OCI-LY7 (cell line): Measurements from ENCODE around the gene LYZL2. TPM values are rescaled to one million over a fixed set of nuclear protein-coding genes. Genes with fewer than 3 reads are reported as not detected.

Experiments
- BruUV-seq: library from RNA; stranded (reverse); fragments of 400-500 nt; replicated peaks from 2 replicates; lab custom pipeline; 2021; lab: Mats Ljungman, UMichigan
- CTCF ChIA-PET: fragments of 300-600 bp; sonication (Branson Sonifier 250); formaldehyde crosslinking; loops from one replicate; lab custom pipeline; 2022; ENCODE audit warnings: antibody characterized with exemption; ENCODE audit not compliant: unreplicated experiment; lab: Charles Lee
- POLR2A ChIA-PET: fragments of 300-600 bp; sonication (Branson Sonifier 250); formaldehyde crosslinking; loops from one replicate; lab custom pipeline; 2022; ENCODE audit warnings: antibody characterized with exemption; lab: Charles Lee
- DNase-seq: peaks from one replicate; pipeline ENCODE4 v3.0.0-alpha.2; 2015; ENCODE audit warnings: low spot score
- H2AFZ ChIP-seq: fragments of 200-600 bp; sonication (generic), shearing (Covaris generic); 2 replicates; pipeline ENCODE4 v1.6.1; 2014; ENCODE audit warnings: mild to moderate bottlenecking, antibody characterized with exemption, low read length, moderate library complexity
- H3K27ac ChIP-seq: fragments of 200-600 bp; sonication (generic); 2 replicates; pipeline ENCODE4 v1.5.1; 2014; ENCODE audit warnings: mixed run types, low read depth, mild to moderate bottlenecking, moderate library complexity, low read length, inconsistent platforms; ENCODE audit not compliant: poor library complexity, severe bottlenecking
- H3K36me3 ChIP-seq: fragments of 200-600 bp; sonication (generic); 2 replicates; pipeline ENCODE4 v1.6.1; 2014; ENCODE audit warnings: mild to moderate bottlenecking, antibody characterized with exemption, low read length, moderate library complexity, mixed read lengths; ENCODE audit not compliant: insufficient read depth
- H3K4me1 ChIP-seq: fragments of 200-600 bp; sonication (generic); 2 replicates; pipeline ENCODE4 v1.5.1; 2014; ENCODE audit warnings: mild to moderate bottlenecking, low read length; ENCODE audit not compliant: insufficient read depth, poor library complexity, severe bottlenecking
- H3K4me2 ChIP-seq: fragments of 200-600 bp; sonication (generic); 2 replicates; pipeline ENCODE4 v1.6.1; 2014; ENCODE audit warnings: mild to moderate bottlenecking, low read length
- H3K4me3 ChIP-seq: fragments of 200-600 bp; sonication (generic); 2 replicates; pipeline ENCODE4 v1.5.1; 2014; ENCODE audit warnings: mild to moderate bottlenecking, low read depth, low read length; ENCODE audit not compliant: poor library complexity, severe bottlenecking
- H3K79me2 ChIP-seq: fragments of 200-600 bp; sonication (generic); 2 replicates; pipeline ENCODE4 v1.6.1; 2016; ENCODE audit warnings: low read depth, mild to moderate bottlenecking, low read length, moderate library complexity, mixed read lengths; ENCODE audit not compliant: insufficient read depth
- H3K9me2 ChIP-seq: fragments of 200-600 bp; sonication (generic); 2 replicates; pipeline ENCODE4 v1.6.1; 2016; ENCODE audit warnings: mild to moderate bottlenecking, low read length, mixed read lengths; ENCODE audit not compliant: insufficient read depth
- H3K9me3 ChIP-seq: fragments of 200-600 bp; sonication (generic); 2 replicates; pipeline ENCODE4 v1.6.1; 2014; ENCODE audit warnings: mild to moderate bottlenecking, mixed run types, low read length, mixed read lengths
- H4K20me1 ChIP-seq: fragments of 200-600 bp; sonication (generic); 2 replicates; pipeline ENCODE4 v1.6.1; 2014; ENCODE audit warnings: mild to moderate bottlenecking, antibody characterized with exemption, low read length, moderate library complexity, mixed read lengths; ENCODE audit not compliant: insufficient read depth
- EZH2phosphoT487 ChIP-seq: fragments of 200-600 bp; sonication (generic); IDR thresholded peaks from 2 replicates; pipeline ENCODE4 v1.6.1; 2018; ENCODE audit warnings: low read depth, borderline replicate concordance, mild to moderate bottlenecking, mixed run types, antibody characterized with exemption, low read length, moderate library complexity, mixed read lengths
- intact Hi-C: fragments of 100-400 bp; cut with micrococcal nuclease; formaldehyde crosslinking; loops from one replicate; pipeline ENCODE4 v1.10.0; 2022; ENCODE audit not compliant: unreplicated experiment
- total RNA-seq, 2 experiments: library from RNA; depleted of rRNA in 1 of 2; stranded (reverse); fragments of >200 nt in 1 of 2; shearing (Covaris generic) in 1 of 2; gene quantifications; 2 replicates each; pipeline ENCODE4 v1.2.3, GENCODE V29; 2014 to 2022
- TF ChIP-seq, protein P1 (sequence below): fragments of 200-600 bp; sonication (generic); conservative IDR thresholded peaks from 2 replicates; pipeline ENCODE4 v1.5.1; 2014; ENCODE audit warnings: mild to moderate bottlenecking, antibody characterized with exemption, low read length, moderate library complexity, mixed read lengths

LYZL2 gene
- total RNA-seq, 2 experiments from 2014 or later, result not detected

- Histone ChIP-seq H3K9me3 (no peaks in the 10 kb centered on the region), H3K4me1 (no peaks in the 10 kb centered on the region), H3K79me2 (no peaks in the 10 kb centered on the region), H2AFZ (no peak overlapping the region), H3K4me3 (no peak overlapping the region), H3K4me2 (no peak overlapping the region), H3K9me2 (no peaks in the 10 kb centered on the region), H4K20me1 (no peaks in the 10 kb centered on the region), H3K27ac (no peak overlapping the region), H3K36me3 (no peaks in the 10 kb centered on the region)
- no peak for TF ChIP-seq EZH2phosphoT487
- ChIA-PET CTCF (no interaction called here), POLR2A (interaction anchor here (1.1 kb wide), 1 partner anchor 10 kb away, joined by 3 read pairs; no protein-coding TSS in a partner anchor)
- no peak for DNase-seq
- BruUV-seq, result no TSS peak
- intact Hi-C loops, result no loop called here
Measured at GRCh38 chr10:30603589-30603988, 26.0 kb downstream of the LYZL2 start.

GRCh38 chr10:30602747-30603146 is 26.8 kb downstream of the LYZL2 start:
- no peaks in the 10 kb centered on the region for H3K4me1 ChIP-seq
- H3K4me2 ChIP-seq, result no peak overlapping the region
- no peaks in the 10 kb centered on the region for H3K36me3 ChIP-seq
- no peak overlapping the region for H3K27ac ChIP-seq
- H2AFZ ChIP-seq, result no peak overlapping the region
- no peaks in the 10 kb centered on the region for H4K20me1 ChIP-seq
- CTCF ChIA-PET, result no interaction called here
- H3K9me3 ChIP-seq, result no peaks in the 10 kb centered on the region
- no peak for DNase-seq
- POLR2A ChIA-PET, result interaction anchor here (0.6 to 1.1 kb wide), 4 partner anchors 11 to 1868 kb away, joined by 3 to 4 read pairs (median 4); no protein-coding TSS in a partner anchor
- no peak overlapping the region for H3K4me3 ChIP-seq
- no peaks in the 10 kb centered on the region for H3K9me2 ChIP-seq
- H3K79me2 ChIP-seq, result no peaks in the 10 kb centered on the region
- no TSS peak for BruUV-seq
- TF ChIP-seq, protein P1, sequence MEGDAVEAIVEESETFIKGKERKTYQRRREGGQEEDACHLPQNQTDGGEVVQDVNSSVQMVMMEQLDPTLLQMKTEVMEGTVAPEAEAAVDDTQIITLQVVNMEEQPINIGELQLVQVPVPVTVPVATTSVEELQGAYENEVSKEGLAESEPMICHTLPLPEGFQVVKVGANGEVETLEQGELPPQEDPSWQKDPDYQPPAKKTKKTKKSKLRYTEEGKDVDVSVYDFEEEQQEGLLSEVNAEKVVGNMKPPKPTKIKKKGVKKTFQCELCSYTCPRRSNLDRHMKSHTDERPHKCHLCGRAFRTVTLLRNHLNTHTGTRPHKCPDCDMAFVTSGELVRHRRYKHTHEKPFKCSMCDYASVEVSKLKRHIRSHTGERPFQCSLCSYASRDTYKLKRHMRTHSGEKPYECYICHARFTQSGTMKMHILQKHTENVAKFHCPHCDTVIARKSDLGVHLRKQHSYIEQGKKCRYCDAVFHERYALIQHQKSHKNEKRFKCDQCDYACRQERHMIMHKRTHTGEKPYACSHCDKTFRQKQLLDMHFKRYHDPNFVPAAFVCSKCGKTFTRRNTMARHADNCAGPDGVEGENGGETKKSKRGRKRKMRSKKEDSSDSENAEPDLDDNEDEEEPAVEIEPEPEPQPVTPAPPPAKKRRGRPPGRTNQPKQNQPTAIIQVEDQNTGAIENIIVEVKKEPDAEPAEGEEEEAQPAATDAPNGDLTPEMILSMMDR, result no peak
- TF ChIP-seq EZH2phosphoT487, result no peak
- intact Hi-C loops, result no loop called here

DNA sequence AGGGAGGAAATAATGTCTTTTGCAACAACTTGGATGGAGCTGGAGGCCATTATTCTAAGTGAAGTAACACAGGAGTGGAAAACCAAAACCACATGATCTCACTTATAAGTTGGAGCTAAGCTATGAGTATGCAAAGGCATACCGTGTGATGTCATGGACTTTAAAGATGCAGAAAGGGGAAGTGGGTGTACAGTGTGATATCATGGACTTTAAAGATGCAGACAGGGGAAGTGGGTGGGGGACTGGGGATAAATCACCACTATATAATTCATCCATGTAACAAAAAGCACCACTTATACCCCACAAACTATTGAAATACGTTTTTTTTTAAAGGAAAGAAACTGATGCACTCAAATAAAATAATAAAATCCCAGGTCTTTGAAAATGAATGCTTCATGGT is 29.5 kb downstream of the LYZL2 start:
- H3K4me2 ChIP-seq, result no peak overlapping the region
- H4K20me1 ChIP-seq, result no peaks in the 10 kb centered on the region
- no peak for DNase-seq
- no peaks in the 10 kb centered on the region for H3K79me2 ChIP-seq
- CTCF ChIA-PET, result no interaction called here
- no peak overlapping the region for H2AFZ ChIP-seq
- no peak overlapping the region for H3K4me3 ChIP-seq
- intact Hi-C loops, result no loop called here
- no peak for TF ChIP-seq EZH2phosphoT487
- no peaks in the 10 kb centered on the region for H3K4me1 ChIP-seq
- H3K27ac ChIP-seq, result no peak overlapping the region
- no peaks in the 10 kb centered on the region for H3K36me3 ChIP-seq
- no peaks in the 10 kb centered on the region for H3K9me2 ChIP-seq
- no peaks in the 10 kb centered on the region for H3K9me3 ChIP-seq
- POLR2A ChIA-PET, result no interaction called here
- BruUV-seq, result no TSS peak
